GM12872 (cell line): ENCODE measurements around the gene FAM90A26.
"Not testable (repeated sequence)": the region's sequence is repeated elsewhere in the genome, so short reads cannot be mapped to it uniquely, and the experiment has no call there.

ENCODE experiments used
- CTCF ChIP-seq: IDR thresholded peaks from 3 replicates; pipeline ENCODE4 v1.5.1; 2011; ENCODE audit warnings: low read depth, mild to moderate bottlenecking, low read length, moderate library complexity; ENCODE audit not compliant: insufficient read depth

Gene FAM90A26

GRCh38 chr4:9224596-9224995 lies 54.4 kb downstream of the FAM90A26 start, which contains the start of gene USP17L13:
Gene USP17L13, plus strand, starts transcription at chr4:9224896. Its CDS starts 0 bp downstream, at chr4:9224896.
- TF ChIP-seq CTCF = not testable (repeated sequence)
